Mucosa of rectum (tissue), 2 donors: ENCODE data around the gene IL1RN.

ENCODE experiments used
- H3K27ac ChIP-seq, 2 donors: one replicate each; pipeline ENCODE4 v1.7.0; 2013; ENCODE audit warnings: inconsistent platforms in 2 of 2, low read depth in 2 of 2, low read length in 2 of 2
- H3K27me3 ChIP-seq, 2 donors: one replicate each; pipeline ENCODE4 v1.7.0; 2013; ENCODE audit warnings: low read length in 2 of 2; ENCODE audit not compliant: control insufficient read depth in 2 of 2, insufficient read depth in 2 of 2
- H3K36me3 ChIP-seq, 2 donors: one replicate each; pipeline ENCODE4 v1.7.0; 2013; ENCODE audit warnings: low read length in 2 of 2; ENCODE audit not compliant: control insufficient read depth in 2 of 2, insufficient read depth in 2 of 2
- H3K4me1 ChIP-seq, 2 donors: one replicate each; pipeline ENCODE4 v1.7.0; 2013; ENCODE audit warnings: low read length in 2 of 2, mild to moderate bottlenecking in 1 of 2; ENCODE audit not compliant: control insufficient read depth in 2 of 2, insufficient read depth in 2 of 2
- H3K4me3 ChIP-seq, 2 donors: one replicate each; pipeline ENCODE4 v1.7.0; 2013; ENCODE audit warnings: low read length in 2 of 2
- H3K9ac ChIP-seq, 2 donors: one replicate each; pipeline ENCODE4 v1.7.0; 2013; ENCODE audit warnings: low read length in 2 of 2, low read depth in 1 of 2, mild to moderate bottlenecking in 1 of 2
- H3K9me3 ChIP-seq, 2 donors: one replicate each; pipeline ENCODE4 v1.7.0; 2013; ENCODE audit warnings: low read length in 2 of 2; ENCODE audit not compliant: control insufficient read depth in 2 of 2
- donor health status: healthy.
- donor health status: Normal muscosa, but diverticular disease.

The IL1RN gene

GRCh38 chr2:113155331-113155730 lies 27.9 kb downstream of the IL1RN start:
- Histone ChIP-seq H3K4me3 (no peak overlapping the region), H3K9me3 (no peaks in the 10 kb centered on the region), H3K9ac (no peak overlapping the region), H3K4me1 (peaks cover 6 to 18% of the 10 kb centered on the region in 2 donors), H3K36me3 (no peaks in the 10 kb centered on the region), H3K27ac (no peak overlapping the region), H3K27me3 (no peaks in the 10 kb centered on the region)

DNA sequence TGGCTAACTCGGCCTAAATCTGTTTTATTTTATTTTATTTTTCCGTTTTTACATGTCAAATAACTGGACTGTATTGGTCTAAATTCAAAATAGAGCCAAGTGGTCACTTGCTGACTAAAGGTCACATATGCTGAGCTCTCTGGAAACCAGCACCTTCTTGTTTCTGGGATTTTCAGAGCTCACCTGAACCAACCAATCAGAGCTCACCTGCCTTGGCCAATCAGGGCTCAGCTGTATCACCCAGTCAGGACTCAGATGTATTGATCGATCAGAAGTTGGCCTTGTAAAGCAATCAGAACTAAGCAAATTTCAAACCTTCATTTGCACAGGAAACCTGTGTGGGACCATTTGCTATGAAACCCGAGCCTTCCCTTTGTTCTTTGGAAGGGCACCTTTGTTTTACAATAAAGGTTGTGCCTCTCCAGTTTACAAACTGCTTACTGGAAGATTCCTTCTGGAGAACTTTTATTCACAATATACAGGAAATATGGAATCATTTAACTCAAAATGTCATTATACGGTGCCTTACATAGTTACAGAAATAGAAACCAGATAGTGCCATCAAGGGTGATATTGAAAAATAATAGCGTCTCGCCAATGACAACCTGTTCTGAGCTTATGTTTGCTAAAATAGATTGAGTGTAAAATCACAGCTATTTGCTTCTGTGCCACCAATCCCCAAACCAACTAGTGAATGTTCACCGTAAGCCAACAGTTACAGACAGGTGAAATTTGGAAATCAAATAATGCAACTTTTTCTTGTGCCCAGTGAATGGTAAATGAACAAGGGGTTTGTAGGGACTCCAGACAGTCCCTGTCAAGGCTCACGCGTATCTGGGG lies 29.1 kb downstream of the IL1RN start:
- Histone ChIP-seq H3K4me1 (peaks cover 6 to 18% of the 10 kb centered on the region in 2 donors), H3K9ac (peak overlapping the region; percentile 56 to 61), H3K27ac (peak overlapping the region; percentile 66 to 77), H3K27me3 (no peaks in the 10 kb centered on the region), H3K9me3 (no peaks in the 10 kb centered on the region), H3K36me3 (no peaks in the 10 kb centered on the region), H3K4me3 (peak overlapping the region; percentile 47 to 71)

- no peaks in the 10 kb centered on the region for H3K9me3 ChIP-seq
- no peaks in the 10 kb centered on the region for H3K27me3 ChIP-seq
- no peaks in the 10 kb centered on the region for H3K36me3 ChIP-seq
- peak overlapping the region; percentile 87 to 90 for H3K4me3 ChIP-seq
- H3K4me1 ChIP-seq = peaks cover 6 to 18% of the 10 kb centered on the region in 2 donors
- peak overlapping the region; percentile 73 to 84 for H3K27ac ChIP-seq
- peak overlapping the region; percentile 86 to 98 for H3K9ac ChIP-seq
Measured at GRCh38 chr2:113157118-113157896, 29.9 kb downstream of the IL1RN start.

- Histone ChIP-seq H3K9ac (peak overlapping the region; percentile 86 to 98), H3K9me3 (no peaks in the 10 kb centered on the region), H3K27ac (peak overlapping the region; percentile 73 to 84), H3K4me3 (peak overlapping the region; percentile 87 to 90), H3K27me3 (no peaks in the 10 kb centered on the region), H3K36me3 (no peaks in the 10 kb centered on the region), H3K4me1 (peaks cover 6 to 18% of the 10 kb centered on the region in 2 donors)
Measured at GRCh38 chr2:113157897-113158753, 30.7 kb downstream of the IL1RN start.

- Histone ChIP-seq H3K27ac (peak overlapping the region; percentile 27 to 73), H3K4me1 (peaks cover 6 to 20% of the 10 kb centered on the region in 2 donors), H3K27me3 (no peaks in the 10 kb centered on the region), H3K4me3 (peak overlapping the region in 1 of 2 donors; percentile 87), H3K9ac (no peak overlapping the region), H3K9me3 (no peaks in the 10 kb centered on the region), H3K36me3 (no peaks in the 10 kb centered on the region)
Measured at GRCh38 chr2:113158884-113159553, 31.6 kb downstream of the IL1RN start.

- H3K27ac ChIP-seq = no peak overlapping the region
- no peaks in the 10 kb centered on the region for H3K36me3 ChIP-seq
- no peak overlapping the region for H3K9ac ChIP-seq
- no peak overlapping the region for H3K4me3 ChIP-seq
- H3K9me3 ChIP-seq = no peaks in the 10 kb centered on the region
- peaks cover 7 to 30% of the 10 kb centered on the region in 2 donors for H3K4me1 ChIP-seq
- H3K27me3 ChIP-seq = no peaks in the 10 kb centered on the region
Measured at GRCh38 chr2:113160248-113160647, 32.9 kb downstream of the IL1RN start.

DNA sequence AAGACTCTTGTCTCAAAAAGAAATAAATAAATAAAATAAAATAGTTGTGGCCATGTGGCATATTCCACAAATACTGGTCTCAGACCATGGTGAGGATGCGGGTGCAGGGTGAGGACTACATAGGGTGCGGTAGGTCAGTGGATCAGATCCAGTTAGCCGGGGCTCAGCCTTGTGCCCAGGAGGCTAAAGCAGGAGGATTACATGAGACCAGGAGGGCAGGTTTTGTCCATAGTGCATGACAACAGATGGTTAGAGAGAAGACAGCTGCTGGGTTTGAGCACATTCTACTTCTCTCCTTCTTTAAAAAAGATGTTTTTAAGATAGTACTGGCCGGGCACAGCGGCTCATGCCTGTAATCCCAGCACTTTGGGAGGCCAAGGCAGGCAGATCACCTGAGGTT lies 33.6 kb downstream of the IL1RN start:
- H3K36me3 ChIP-seq = no peaks in the 10 kb centered on the region
- no peak overlapping the region for H3K9ac ChIP-seq
- H3K4me1 ChIP-seq = peaks cover 12 to 35% of the 10 kb centered on the region in 2 donors
- no peaks in the 10 kb centered on the region for H3K27me3 ChIP-seq
- no peak overlapping the region for H3K4me3 ChIP-seq
- H3K9me3 ChIP-seq = no peaks in the 10 kb centered on the region
- no peak overlapping the region for H3K27ac ChIP-seq

DNA sequence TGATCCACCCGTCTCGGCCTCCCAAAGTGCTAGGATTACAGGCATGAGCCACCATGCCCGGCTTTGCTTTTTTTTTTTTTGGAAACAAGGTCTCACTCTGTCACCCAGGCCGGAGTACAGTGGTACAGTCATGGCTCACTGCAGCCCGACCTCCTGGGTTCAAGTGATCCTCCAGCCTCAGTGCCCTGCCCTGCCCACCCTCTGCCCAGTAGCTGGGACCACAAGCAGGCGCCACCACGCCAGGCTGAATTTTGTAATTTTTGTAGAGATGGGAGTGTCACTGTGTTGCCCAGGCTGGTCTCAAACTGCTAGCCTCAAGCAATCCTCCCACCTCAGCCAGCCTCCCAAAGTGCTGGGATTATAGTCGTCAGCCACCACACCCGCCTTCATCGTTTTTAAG lies 34.8 kb downstream of the IL1RN start:
- Histone ChIP-seq H3K4me3 (no peak overlapping the region), H3K27me3 (no peaks in the 10 kb centered on the region), H3K27ac (no peak overlapping the region)

GRCh38 chr2:113162869-113163268 lies 35.5 kb downstream of the IL1RN start:
- Histone ChIP-seq H3K9ac (no peak overlapping the region), H3K27me3 (no peaks in the 10 kb centered on the region), H3K4me1 (peaks cover 19 to 41% of the 10 kb centered on the region in 2 donors), H3K36me3 (no peaks in the 10 kb centered on the region), H3K4me3 (no peak overlapping the region), H3K27ac (no peak overlapping the region), H3K9me3 (no peaks in the 10 kb centered on the region)

More for the DNA sequence above, 34.8 kb downstream of the IL1RN start:
- no peak overlapping the region for H3K9ac ChIP-seq
- no peaks in the 10 kb centered on the region for H3K36me3 ChIP-seq
- H3K9me3 ChIP-seq = no peaks in the 10 kb centered on the region
- H3K4me1 ChIP-seq = peaks cover 14 to 37% of the 10 kb centered on the region in 2 donors
